Activated naive CD8-positive, alpha-beta T cell treated with anti-CD3 and anti-CD28 coated beads, Interleukin-2, amount 10 ng/mL, durations not matched to agents 7 days and 5 days (primary cell): ENCODE data around the gene TTC32. TPM values are rescaled to one million over a fixed set of nuclear protein-coding genes. Genes with fewer than 3 reads are reported as not detected.
"Not testable (repeated sequence)": the region's sequence is repeated elsewhere in the genome, so short reads cannot be mapped to it uniquely, and the experiment has no call there.

Source experiments
- ATAC-seq: fragments of 150-1000 bp; cut with Tn5 transposase; one replicate; pipeline ENCODE4 v1.10.0; 2021; ENCODE audit warnings: low read depth, moderate library complexity
- POLR2A ChIA-PET: fragments of 350-600 bp; sonication (Branson Sonifier 250); formaldehyde crosslinking; loops from one replicate; lab custom pipeline; 2021; ENCODE audit warnings: antibody characterized with exemption; lab: Charles Lee
- DNase-seq: peaks from one replicate; pipeline ENCODE4 v3.0.0; 2021
- H3K27ac Mint-ChIP-seq: one replicate; pipeline ENCODE4 v1.8.0; 2022; ENCODE audit warnings: mild to moderate bottlenecking, mixed read lengths
- H3K27me3 Mint-ChIP-seq: one replicate; pipeline ENCODE4 v1.8.0; 2022; ENCODE audit warnings: mild to moderate bottlenecking, moderate library complexity, mixed read lengths
- H3K36me3 Mint-ChIP-seq: one replicate; pipeline ENCODE4 v1.8.0; 2021; ENCODE audit warnings: mild to moderate bottlenecking, mixed read lengths
- H3K4me1 Mint-ChIP-seq: one replicate; pipeline ENCODE4 v1.8.0; 2021; ENCODE audit warnings: mixed read lengths
- H3K4me3 Mint-ChIP-seq: one replicate; pipeline ENCODE4 v1.8.0; 2022; ENCODE audit warnings: mild to moderate bottlenecking, moderate library complexity, mixed read lengths
- H3K9me3 Mint-ChIP-seq: one replicate; pipeline ENCODE4 v1.8.0; 2021; ENCODE audit warnings: mixed read lengths
- total RNA-seq, 2 experiments: library from RNA; stranded (reverse); gene quantifications; one replicate each; pipeline ENCODE4 v1.2.3, GENCODE V29; 2021

TTC32 gene
- 10 to 100 TPM; 41.2 to 43.5 TPM for total RNA-seq

GRCh38 chr2:19901442-19902215 lies at the start of gene TTC32:
TTC32 (minus strand) TSS chr2:19901983; CDS start chr2:19901854, 129 bp downstream.
- POLR2A ChIA-PET: interaction anchor here (0.7 to 2.4 kb wide), 9 partner anchors 15 to 1341 kb away, joined by 3 to 26 read pairs (median 3); partner anchors contain the start of genes LAPTM4A and RDH14
- H3K27me3 Mint-ChIP-seq: peaks cover 3% of the 10 kb centered on the region
- peaks cover 14% of the 10 kb centered on the region for H3K36me3 Mint-ChIP-seq
- H3K4me3 Mint-ChIP-seq: peak within 1 kb of the TSS; percentile 93
- ATAC-seq: peak; percentile 88
- H3K27ac Mint-ChIP-seq: peak within 1 kb of the TSS; percentile 96
- H3K9me3 Mint-ChIP-seq: no peaks in the 10 kb centered on the region
- H3K4me1 Mint-ChIP-seq: peaks cover 28% of the 10 kb centered on the region
- peak; percentile 95 for DNase-seq

GRCh38 chr2:19949071-19949470 lies 47.3 kb upstream of the TTC32 start:
- Mint-ChIP-seq H3K27me3 (no peaks in the 10 kb centered on the region), H3K4me1 (no peaks in the 10 kb centered on the region), H3K27ac (no peak overlapping the region), H3K4me3 (no peak overlapping the region), H3K9me3 (no peaks in the 10 kb centered on the region), H3K36me3 (no peaks in the 10 kb centered on the region)
- no peak for DNase-seq
- ATAC-seq: no peak
- POLR2A ChIA-PET: no interaction called here

- no peak overlapping the region for H3K27ac Mint-ChIP-seq
- H3K36me3 Mint-ChIP-seq: no peaks in the 10 kb centered on the region
- POLR2A ChIA-PET: no interaction called here
- no peak overlapping the region for H3K4me3 Mint-ChIP-seq
- no peak for ATAC-seq
- H3K4me1 Mint-ChIP-seq: no peaks in the 10 kb centered on the region
- H3K27me3 Mint-ChIP-seq: no peaks in the 10 kb centered on the region
- DNase-seq: no peak
- H3K9me3 Mint-ChIP-seq: no peaks in the 10 kb centered on the region
Observed at GRCh38 chr2:19947184-19947940, 45.6 kb upstream of the TTC32 start.

- no peak for ATAC-seq
- Mint-ChIP-seq H3K9me3 (no peaks in the 10 kb centered on the region), H3K36me3 (peaks cover 3% of the 10 kb centered on the region), H3K4me3 (no peak overlapping the region), H3K4me1 (no peaks in the 10 kb centered on the region), H3K27me3 (no peaks in the 10 kb centered on the region), H3K27ac (no peak overlapping the region)
- no peak for DNase-seq
- POLR2A ChIA-PET: no interaction called here
Observed at GRCh38 chr2:19944205-19944845, 42.5 kb upstream of the TTC32 start.

- no peak for DNase-seq
- Mint-ChIP-seq H3K4me3 (no peak overlapping the region), H3K4me1 (no peaks in the 10 kb centered on the region), H3K9me3 (no peaks in the 10 kb centered on the region), H3K27me3 (no peaks in the 10 kb centered on the region), H3K27ac (no peak overlapping the region), H3K36me3 (peaks cover 3% of the 10 kb centered on the region)
- ATAC-seq: no peak
- POLR2A ChIA-PET: no interaction called here
Observed at GRCh38 chr2:19943189-19943588, 41.4 kb upstream of the TTC32 start.

- ATAC-seq (no peak), DNase-seq (no peak)
- Mint-ChIP-seq H3K27me3 (no peaks in the 10 kb centered on the region), H3K4me1 (no peaks in the 10 kb centered on the region), H3K27ac (no peak overlapping the region), H3K9me3 (no peaks in the 10 kb centered on the region), H3K36me3 (peaks cover 5% of the 10 kb centered on the region), H3K4me3 (no peak overlapping the region)
- POLR2A ChIA-PET: no interaction called here
Observed at GRCh38 chr2:19942199-19942598, 40.4 kb upstream of the TTC32 start.

- peaks cover 8% of the 10 kb centered on the region for H3K36me3 Mint-ChIP-seq
Observed at GRCh38 chr2:19937004-19937403, 35.2 kb upstream of the TTC32 start.

GRCh38 chr2:19936203-19936602 lies 34.4 kb upstream of the TTC32 start:
- Mint-ChIP-seq H3K27ac (no peak overlapping the region), H3K9me3 (no peaks in the 10 kb centered on the region), H3K4me1 (no peaks in the 10 kb centered on the region)

More at GRCh38 chr2:19937004-19937403, 35.2 kb upstream of the TTC32 start:
- Mint-ChIP-seq H3K27me3 (no peaks in the 10 kb centered on the region), H3K9me3 (no peaks in the 10 kb centered on the region), H3K27ac (no peak overlapping the region), H3K4me3 (no peak overlapping the region), H3K4me1 (no peaks in the 10 kb centered on the region)
- ATAC-seq: no peak
- no peak for DNase-seq
- POLR2A ChIA-PET: interaction anchor here (0.5 kb wide), 1 partner anchor 94 kb away, joined by 3 read pairs; no protein-coding TSS in a partner anchor

GRCh38 chr2:19933351-19933981 lies 31.7 kb upstream of the TTC32 start:
- peaks cover 17% of the 10 kb centered on the region for H3K36me3 Mint-ChIP-seq
- ATAC-seq (no peak), DNase-seq (no peak)
- no peak overlapping the region for H3K4me3 Mint-ChIP-seq
- H3K4me1 Mint-ChIP-seq: no peaks in the 10 kb centered on the region
- H3K27ac Mint-ChIP-seq: no peak overlapping the region
- POLR2A ChIA-PET: no interaction called here
- peaks cover 4% of the 10 kb centered on the region for H3K9me3 Mint-ChIP-seq
- no peaks in the 10 kb centered on the region for H3K27me3 Mint-ChIP-seq

More at GRCh38 chr2:19936203-19936602, 34.4 kb upstream of the TTC32 start:
- Mint-ChIP-seq H3K4me3 (no peak overlapping the region), H3K27me3 (no peaks in the 10 kb centered on the region), H3K36me3 (peaks cover 8% of the 10 kb centered on the region)
- ATAC-seq (no peak), DNase-seq (no peak)
- POLR2A ChIA-PET: interaction anchor here (0.5 kb wide), 1 partner anchor 95 kb away, joined by 3 read pairs; no protein-coding TSS in a partner anchor

GRCh38 chr2:19932928-19933327 lies 31.1 kb upstream of the TTC32 start:
- Mint-ChIP-seq H3K36me3 (peaks cover 17% of the 10 kb centered on the region), H3K4me1 (no peaks in the 10 kb centered on the region), H3K4me3 (no peak overlapping the region), H3K27me3 (no peaks in the 10 kb centered on the region), H3K9me3 (peaks cover 4% of the 10 kb centered on the region), H3K27ac (no peak overlapping the region)
- POLR2A ChIA-PET: no interaction called here
- no peak for DNase-seq
- ATAC-seq: no peak

- no peaks in the 10 kb centered on the region for H3K4me1 Mint-ChIP-seq
- peaks cover 13% of the 10 kb centered on the region for H3K9me3 Mint-ChIP-seq
- H3K36me3 Mint-ChIP-seq: peaks cover 36% of the 10 kb centered on the region
- H3K27me3 Mint-ChIP-seq: no peaks in the 10 kb centered on the region
- DNase-seq (no peak), ATAC-seq (no peak)
- no peak overlapping the region for H3K27ac Mint-ChIP-seq
- H3K4me3 Mint-ChIP-seq: no peak overlapping the region
- POLR2A ChIA-PET: no interaction called here
Observed at GRCh38 chr2:19929226-19929625, 27.4 kb upstream of the TTC32 start.

GRCh38 chr2:19927816-19928215 lies 26.0 kb upstream of the TTC32 start:
- POLR2A ChIA-PET, DNase-seq, H3K4me1 Mint-ChIP-seq, H3K27me3 Mint-ChIP-seq, H3K4me3 Mint-ChIP-seq, ATAC-seq, H3K27ac Mint-ChIP-seq: not testable (repeated sequence)
- Mint-ChIP-seq H3K9me3 (peaks cover 13% of the 10 kb centered on the region), H3K36me3 (peaks cover 35% of the 10 kb centered on the region)

- POLR2A ChIA-PET, ATAC-seq, H3K27ac Mint-ChIP-seq: not testable (repeated sequence)
Observed at GRCh38 chr2:19924526-19924925, 22.7 kb upstream of the TTC32 start.

More at GRCh38 chr2:19924526-19924925, 22.7 kb upstream of the TTC32 start:
- H3K36me3 Mint-ChIP-seq: peaks cover 42% of the 10 kb centered on the region
- not testable (repeated sequence) for DNase-seq, H3K27me3 Mint-ChIP-seq, H3K4me3 Mint-ChIP-seq, H3K4me1 Mint-ChIP-seq
- H3K9me3 Mint-ChIP-seq: peaks cover 12% of the 10 kb centered on the region
